Measurements from ENCODE around the gene ADAM19.

DNA sequence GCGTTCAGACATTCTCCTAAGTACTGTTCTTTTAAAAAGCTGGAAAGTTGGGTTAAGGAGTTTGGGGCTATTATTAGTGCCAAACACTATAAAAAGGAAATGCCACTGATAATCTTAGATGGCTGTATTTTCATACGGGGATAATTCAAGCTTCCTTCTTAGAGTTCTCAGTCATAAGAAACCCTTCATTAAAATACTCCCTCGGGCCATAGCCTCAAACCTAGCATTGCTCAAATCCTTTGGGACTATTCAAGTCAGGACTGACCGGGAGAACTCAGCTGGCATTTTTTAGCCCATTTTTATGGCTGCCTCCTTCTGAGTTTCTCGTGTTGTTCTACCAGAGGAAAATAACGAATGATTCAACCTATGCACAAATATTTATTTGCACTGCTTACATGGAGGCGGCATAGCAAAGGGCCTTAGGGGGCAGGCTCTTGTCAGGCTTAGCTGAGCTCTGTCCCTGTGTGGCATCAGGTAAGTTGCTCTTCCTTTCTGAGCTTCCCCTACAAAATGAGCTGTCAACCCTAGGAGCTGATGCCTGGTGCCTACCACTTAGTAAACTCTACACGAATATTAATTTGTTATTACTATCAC is 33.5 kb upstream of the ADAM19 start:
- TF ChIP-seq EP300 (IDR thresholded peaks at IDR 0.05) = no peak
- TF ChIP-seq, protein P1, sequence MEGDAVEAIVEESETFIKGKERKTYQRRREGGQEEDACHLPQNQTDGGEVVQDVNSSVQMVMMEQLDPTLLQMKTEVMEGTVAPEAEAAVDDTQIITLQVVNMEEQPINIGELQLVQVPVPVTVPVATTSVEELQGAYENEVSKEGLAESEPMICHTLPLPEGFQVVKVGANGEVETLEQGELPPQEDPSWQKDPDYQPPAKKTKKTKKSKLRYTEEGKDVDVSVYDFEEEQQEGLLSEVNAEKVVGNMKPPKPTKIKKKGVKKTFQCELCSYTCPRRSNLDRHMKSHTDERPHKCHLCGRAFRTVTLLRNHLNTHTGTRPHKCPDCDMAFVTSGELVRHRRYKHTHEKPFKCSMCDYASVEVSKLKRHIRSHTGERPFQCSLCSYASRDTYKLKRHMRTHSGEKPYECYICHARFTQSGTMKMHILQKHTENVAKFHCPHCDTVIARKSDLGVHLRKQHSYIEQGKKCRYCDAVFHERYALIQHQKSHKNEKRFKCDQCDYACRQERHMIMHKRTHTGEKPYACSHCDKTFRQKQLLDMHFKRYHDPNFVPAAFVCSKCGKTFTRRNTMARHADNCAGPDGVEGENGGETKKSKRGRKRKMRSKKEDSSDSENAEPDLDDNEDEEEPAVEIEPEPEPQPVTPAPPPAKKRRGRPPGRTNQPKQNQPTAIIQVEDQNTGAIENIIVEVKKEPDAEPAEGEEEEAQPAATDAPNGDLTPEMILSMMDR (IDR thresholded peaks at IDR 0.05) = no peak

All from ovary (tissue), 3 donors.